B cell (primary cell): Measurements from ENCODE around the gene IL10. TPM values are rescaled to one million over a fixed set of nuclear protein-coding genes. Genes with fewer than 3 reads are reported as not detected.

Experiments
- ATAC-seq: fragments of 200-7000 bp; cut with Tn5 transposase; one replicate; pipeline ENCODE4 v1.10.0; 2021; ENCODE audit warnings: low read depth, mild to moderate bottlenecking, moderate number of reproducible peaks, moderate library complexity
- CTCF ChIA-PET: fragments of 350-600 bp; sonication (Branson Sonifier 250); formaldehyde crosslinking; loops from one replicate; lab custom pipeline; 2021; ENCODE audit warnings: antibody characterized with exemption, inconsistent platforms; lab: Charles Lee
- POLR2A ChIA-PET: fragments of 350-600 bp; sonication (Branson Sonifier 250); formaldehyde crosslinking; loops from one replicate; lab custom pipeline; 2021; ENCODE audit warnings: antibody characterized with exemption; lab: Charles Lee
- DNase-seq: peaks from one replicate; pipeline ENCODE4 v3.0.0; 2013
- H2AFZ ChIP-seq: 2 replicates; pipeline ENCODE4 v1.6.1; 2012; ENCODE audit warnings: mild to moderate bottlenecking, low read depth, low read length; ENCODE audit not compliant: insufficient read depth, poor library complexity, severe bottlenecking
- H3K27ac ChIP-seq, 2 donors: 1 replicate in 1 of 2; 2 replicates in 1 of 2; pipeline ENCODE4 v1.5.1; 2012 to 2013; ENCODE audit warnings: low read length in 2 of 2, mild to moderate bottlenecking in 2 of 2, moderate library complexity in 1 of 2
- H3K27me3 ChIP-seq, 4 experiments: fragments of 200-600 bp in 1 of 4; sonication (generic) in 1 of 4; replicated peaks in 1 of 4; 1 replicate in 2 of 4; 2 replicates in 2 of 4; pipeline versions ENCODE4 v1.6.1 to v1.7.0; 2013 to 2016; ENCODE audit warnings: low read length in 3 of 4, mild to moderate bottlenecking in 2 of 4, mixed read lengths in 1 of 4, moderate library complexity in 1 of 4; ENCODE audit not compliant: insufficient read depth in 4 of 4, control insufficient read depth in 3 of 4; ENCODE audit errors: control extremely low read depth in 1 of 4
- H3K36me3 ChIP-seq, 2 experiments: replicated peaks in 1 of 2; 1 replicate in 1 of 2; 2 replicates in 1 of 2; pipeline versions ENCODE4 v1.6.1 to v1.7.1; 2013; ENCODE audit warnings: low read length in 1 of 2; ENCODE audit not compliant: insufficient read depth in 2 of 2, control insufficient read depth in 1 of 2; ENCODE audit errors: control extremely low read depth in 1 of 2, extremely low read depth in 1 of 2
- H3K4me1 ChIP-seq, 2 donors: fragments of 200-600 bp in 1 of 2; sonication (generic) in 1 of 2; 1 replicate in 1 of 2; 2 replicates in 1 of 2; pipeline versions ENCODE4 v1.5.1 to v1.6.1; 2013 to 2017; ENCODE audit warnings: low read length in 2 of 2; ENCODE audit not compliant: control insufficient read depth in 2 of 2, insufficient read depth in 2 of 2
- H3K4me2 ChIP-seq: replicated peaks from 2 replicates; pipeline ENCODE3; 2012; ENCODE audit warnings: mild to moderate bottlenecking, low read depth, low read length; ENCODE audit not compliant: poor library complexity, severe bottlenecking
- H3K4me3 ChIP-seq, 5 experiments: fragments of 200-600 bp in 1 of 5; sonication (generic) in 1 of 5; 1 replicate in 3 of 5; 2 replicates in 2 of 5; pipeline versions ENCODE4 v1.5.1 to v1.7.0; 2011 to 2016; ENCODE audit warnings: low read length in 4 of 5, mild to moderate bottlenecking in 4 of 5, low read depth in 2 of 5, control low read depth in 1 of 5, moderate library complexity in 1 of 5; ENCODE audit not compliant: insufficient read depth in 1 of 5; ENCODE audit errors: control extremely low read depth in 1 of 5, extremely low read depth in 1 of 5
- H3K79me2 ChIP-seq: fragments of 200-600 bp; sonication (generic); one replicate; pipeline ENCODE4 v1.6.0; 2016; ENCODE audit warnings: low read length; ENCODE audit not compliant: control insufficient read depth, insufficient read depth
- H3K9ac ChIP-seq: fragments of 200-600 bp; sonication (generic); 2 replicates; pipeline ENCODE4 v1.6.1; 2017; ENCODE audit warnings: mild to moderate bottlenecking, low read length, moderate library complexity
- H3K9me3 ChIP-seq, 3 donors: one replicate each; pipeline versions ENCODE4 v1.6.1 to v1.7.1; 2013; ENCODE audit warnings: low read length in 2 of 3; ENCODE audit not compliant: control insufficient read depth in 2 of 3, insufficient read depth in 1 of 3; ENCODE audit errors: control extremely low read depth in 1 of 3
- H4K20me1 ChIP-seq: 2 replicates; pipeline ENCODE4 v1.6.0; 2012; ENCODE audit warnings: mild to moderate bottlenecking, low read length; ENCODE audit not compliant: insufficient read depth, control insufficient read depth, poor library complexity, severe bottlenecking
- H3K27ac Mint-ChIP-seq: one replicate; pipeline ENCODE4 v1.8.0; 2021; ENCODE audit warnings: mixed read lengths
- H3K27me3 Mint-ChIP-seq: one replicate; pipeline ENCODE4 v1.8.0; 2021; ENCODE audit warnings: mixed read lengths
- H3K4me1 Mint-ChIP-seq: one replicate; pipeline ENCODE4 v1.8.0; 2021; ENCODE audit warnings: mixed read lengths
- H3K4me3 Mint-ChIP-seq: one replicate; pipeline ENCODE4 v1.8.0; 2021; ENCODE audit warnings: mixed read lengths
- H3K9me3 Mint-ChIP-seq: one replicate; pipeline ENCODE4 v1.8.0; 2022; ENCODE audit warnings: mixed read lengths; ENCODE audit not compliant: insufficient read depth
- CTCF ChIP-seq: fragments of 200-600 bp; IDR thresholded peaks from one replicate; pipeline ENCODE4 v1.8.0; 2022; ENCODE audit warnings: antibody characterized with exemption, mild to moderate bottlenecking
- EZH2 ChIP-seq: IDR thresholded peaks from 2 replicates; pipeline ENCODE4 v1.6.1; 2012; ENCODE audit warnings: borderline replicate concordance, low read depth, mild to moderate bottlenecking, moderate library complexity, low read length; ENCODE audit not compliant: insufficient read depth, poor library complexity, severe bottlenecking
- WGBS: methylation state at CpG from one replicate; pipeline ENCODE4 v1.1.5; 2013; ENCODE audit warnings: missing lambda C conversion rate; ENCODE audit not compliant: insufficient coverage; 5-methylcytosine and 5-hydroxymethylcytosine counted together
- intact Hi-C: fragments of 100-400 bp; cut with micrococcal nuclease; formaldehyde crosslinking; loops from one replicate; pipeline ENCODE4 v1.10.0; 2022
- polyA plus RNA-seq: library from polyadenylated mRNA; depleted of rRNA; stranded (reverse); fragments of >200 nt; gene quantifications from 2 replicates; pipeline ENCODE4 v1.2.3, GENCODE V29; 2012
- total RNA-seq, 2 donors: library from RNA; stranded (reverse); fragments of 120-200 nt in 1 of 2; gene quantifications; 1 replicate in 1 of 2; 2 replicates in 1 of 2; pipeline versions ENCODE4 v1.2.3 to v1.2.4, GENCODE V29; 2013 to 2022

IL10 gene
- total and polyA plus RNA-seq, 2 donors (not counting 1 experiment from before 2014, with no cell fraction given), result 0.37 to 0.69 TPM

- H3K27ac ChIP-seq, result no peak overlapping the region
- no peak overlapping the region for H3K27ac Mint-ChIP-seq
- H3K36me3 ChIP-seq, result no peaks in the 10 kb centered on the region
- ATAC-seq (no peak), DNase-seq (no peak)
- 100% methylated on average over 1 of the region's 1 CpG for WGBS
- peaks cover 6% of the 10 kb centered on the region for H3K27me3 Mint-ChIP-seq
- H3K79me2 ChIP-seq, result no peaks in the 10 kb centered on the region
- H3K9ac ChIP-seq, result no peak overlapping the region
- POLR2A ChIA-PET, result no interaction called here
- H3K9me3 ChIP-seq, result no peaks in the 10 kb centered on the region
- no peaks in the 10 kb centered on the region for H3K9me3 Mint-ChIP-seq
- no peak overlapping the region for H3K4me3 Mint-ChIP-seq
- TF ChIP-seq CTCF, result no peak
- no peak for TF ChIP-seq EZH2
- CTCF ChIA-PET, result no interaction called here
- no peaks in the 10 kb centered on the region for H3K4me1 Mint-ChIP-seq
- intact Hi-C loops, result loop anchor here (2.0 kb wide), 1 partner anchor 17 kb away; the partner anchor contains the start of gene IL19
- H3K4me2 ChIP-seq, result no peak overlapping the region
- peaks cover 7 to 10% of the 10 kb centered on the region in 2 donors for H3K4me1 ChIP-seq
- no peaks in the 10 kb centered on the region for H3K27me3 ChIP-seq
- no peaks in the 10 kb centered on the region for H4K20me1 ChIP-seq
- no peak overlapping the region for H3K4me3 ChIP-seq
- no peak overlapping the region for H2AFZ ChIP-seq
These were observed 18.3 kb downstream of the IL10 start for GRCh38 chr1:206754011-206754410.

- POLR2A ChIA-PET, result no interaction called here
These were observed 19.2 kb downstream of the IL10 start for GRCh38 chr1:206753141-206753540.

More at GRCh38 chr1:206753141-206753540, 19.2 kb downstream of the IL10 start:
- no peak overlapping the region for H3K27ac Mint-ChIP-seq
- no peaks in the 10 kb centered on the region for H3K9me3 ChIP-seq
- CTCF ChIA-PET, result interaction anchor here (1.1 kb wide), 1 partner anchor 18 kb away, joined by 4 read pairs; no protein-coding TSS in a partner anchor
- H3K27me3 ChIP-seq, result no peaks in the 10 kb centered on the region
- no peak overlapping the region for H3K4me3 Mint-ChIP-seq
- WGBS, result 100% methylated on average over 1 of the region's 3 CpGs
- DNase-seq, result no peak
- H3K4me2 ChIP-seq, result no peak overlapping the region
- no peaks in the 10 kb centered on the region for H3K36me3 ChIP-seq
- TF ChIP-seq CTCF (no peak), EZH2 (no peak)
- no peak overlapping the region for H2AFZ ChIP-seq
- ATAC-seq, result no peak
- no peaks in the 10 kb centered on the region for H3K4me1 Mint-ChIP-seq
- no peaks in the 10 kb centered on the region for H3K79me2 ChIP-seq
- H4K20me1 ChIP-seq, result no peaks in the 10 kb centered on the region
- H3K4me1 ChIP-seq, result peaks cover 6 to 9% of the 10 kb centered on the region in 2 donors
- no peaks in the 10 kb centered on the region for H3K9me3 Mint-ChIP-seq
- intact Hi-C loops, result no loop called here
- H3K27me3 Mint-ChIP-seq, result peaks cover 6% of the 10 kb centered on the region
- no peak overlapping the region for H3K4me3 ChIP-seq
- H3K27ac ChIP-seq, result no peak overlapping the region
- H3K9ac ChIP-seq, result no peak overlapping the region
